Adrenal gland (tissue), 12 donors: ENCODE results near the gene DRC3. TPM values are rescaled to one million over a fixed set of nuclear protein-coding genes. Genes with fewer than 3 reads are reported as not detected.

ENCODE experiments used
- DNase-seq, 7 donors: peaks; one replicate each; pipeline ENCODE4 v3.0.0-alpha.2; 2019 to 2020
- H3K27ac ChIP-seq, 5 donors: fragments of 200-600 bp; sonication (generic) in 4 of 5; 1 replicate in 3 of 5; 2 replicates in 2 of 5; pipeline versions ENCODE4 v1.5.1 to v1.8.0; 2016 to 2020; ENCODE audit warnings: mild to moderate bottlenecking in 1 of 5
- H3K27me3 ChIP-seq: fragments of 200-600 bp; 2 replicates; pipeline ENCODE4 v1.8.0; 2021
- H3K36me3 ChIP-seq, 2 donors: fragments of 200-600 bp; replicated peaks in 1 of 2; 1 replicate in 1 of 2; 2 replicates in 1 of 2; pipeline versions ENCODE4 v1.5.1 to v1.8.0; 2018 to 2022
- H3K4me1 ChIP-seq, 2 donors: fragments of 200-600 bp; replicated peaks in 1 of 2; 1 replicate in 1 of 2; 2 replicates in 1 of 2; pipeline versions ENCODE4 v1.5.1 to v1.8.0; 2018 to 2021
- H3K4me3 ChIP-seq, 4 donors: fragments of 200-600 bp; sonication (generic) in 3 of 4; one replicate each; pipeline ENCODE4 v1.5.1; 2016 to 2018
- H3K9me3 ChIP-seq, 3 donors: fragments of 200-600 bp; sonication (generic) in 1 of 3; replicated peaks in 1 of 3; 1 replicate in 2 of 3; 2 replicates in 1 of 3; pipeline versions ENCODE4 v1.5.1 to v1.8.0; 2016 to 2021
- POLR2A ChIP-seq, 2 donors: fragments of 450-650 bp; IDR thresholded peaks; one replicate each; pipeline ENCODE4 v1.6.1; 2017; ENCODE audit warnings: antibody characterized with exemption in 2 of 2, mild to moderate bottlenecking in 2 of 2, moderate library complexity in 1 of 2
- WGBS, 4 donors: extraction: QIAGEN DNeasy Blood & Tissue Kit in 2 of 4; methylation state at CpG; one replicate each; pipeline versions ENCODE4 v1.1.5 to v1.1.7; 2013 to 2017; 5-methylcytosine and 5-hydroxymethylcytosine counted together
- intact Hi-C, 2 donors: fragments of 100-400 bp; cut with DNase I; formaldehyde crosslinking; loops; one replicate each; pipeline versions ENCODE4 v1.14.1 to v1.15.0; 2022 to 2023
- polyA plus RNA-seq, 3 donors: library from polyadenylated mRNA; stranded (reverse); fragments of 200-250 nt in 2 of 3; fragments of 350-450 nt in 1 of 3; fragmentation: Illumina TruSeq in 1 of 3; extraction: RNeasy Lipid Tissue Mini Kit (QIAGEN cat#74804) in 1 of 3; gene quantifications; one replicate each; pipeline ENCODE4 v1.2.3, GENCODE V29; 2013 to 2014
- total RNA-seq, 9 donors: library from RNA; depleted of rRNA in 4 of 9; stranded (reverse); fragments of >200 nt in 4 of 9; fragments of 120-200 nt in 1 of 9; fragmentation: NEBNext Ultra II Directional in 1 of 9; extraction: Animal tissue kit (Norgen Biotek cat#: 25700) in 1 of 9; gene quantifications; one replicate each; pipeline versions ENCODE4 v1.1.0 to v1.2.4, GENCODE V29; 2013 to 2023
- TF ChIP-seq, protein P1 (sequence below), 6 experiments: fragments of 450-650 bp in 4 of 6; fragments of 200-600 bp in 2 of 6; sonication (generic) in 1 of 6; IDR thresholded peaks; 1 replicate in 5 of 6; 2 replicates in 1 of 6; pipeline versions ENCODE4 v1.5.1 to v1.8.0; 2016 to 2021; ENCODE audit warnings: antibody characterized with exemption in 6 of 6, mild to moderate bottlenecking in 2 of 6, moderate library complexity in 1 of 6
- donor health status: healthy with polysubstance abuse.
- donor health status: Bipolar disorder and iron deficiency.
- donor health status: DM: yes; HTN: yes; CAD: no.
- donor health status: DM: no; HTN: no; CAD: no.
- donor health status: DM: no; HTN: no; CAD: no.
- donor health status: DM: yes; HTN: yes; CAD: no.

The DRC3 gene
- total and polyA plus RNA-seq, 12 donors, result 0.17 to 21.3 (median 3.6) TPM

DNA sequence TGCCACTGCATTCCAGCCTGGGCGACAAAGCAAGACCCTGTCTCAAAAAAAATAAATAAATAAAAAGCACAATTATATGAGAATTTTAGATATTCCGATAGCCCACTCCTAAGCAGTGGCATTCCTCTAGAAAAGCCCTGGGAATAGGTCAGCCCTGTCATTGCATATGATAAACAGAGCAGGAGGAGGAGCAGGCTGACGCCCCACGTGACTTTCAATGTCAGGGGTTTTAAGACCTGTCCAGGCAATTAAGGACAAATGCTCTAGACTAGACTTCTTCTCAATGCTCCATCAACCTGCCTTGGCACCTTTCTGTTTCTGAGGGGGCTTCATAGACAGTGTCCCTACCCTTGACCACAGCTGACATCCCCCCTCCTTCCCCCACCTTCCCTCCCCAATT, 8.0 kb upstream of the DRC3 start:
- Histone ChIP-seq H3K27ac (peak overlapping the region in 1 of 5 donors; percentile 23), H3K4me1 (peaks cover 21 to 52% of the 10 kb centered on the region in 2 donors), H3K9me3 (no peaks in the 10 kb centered on the region), H3K36me3 (no peaks in the 10 kb centered on the region), H3K27me3 (no peaks in the 10 kb centered on the region), H3K4me3 (no peak overlapping the region)
- peak in 4 of 7 donors; percentile 30 to 72 (median 48) for DNase-seq
- 35 to 58% (median 38%) methylated on average over 4 of the region's 4 CpGs for WGBS, 4 donors
- TF ChIP-seq, protein P1, sequence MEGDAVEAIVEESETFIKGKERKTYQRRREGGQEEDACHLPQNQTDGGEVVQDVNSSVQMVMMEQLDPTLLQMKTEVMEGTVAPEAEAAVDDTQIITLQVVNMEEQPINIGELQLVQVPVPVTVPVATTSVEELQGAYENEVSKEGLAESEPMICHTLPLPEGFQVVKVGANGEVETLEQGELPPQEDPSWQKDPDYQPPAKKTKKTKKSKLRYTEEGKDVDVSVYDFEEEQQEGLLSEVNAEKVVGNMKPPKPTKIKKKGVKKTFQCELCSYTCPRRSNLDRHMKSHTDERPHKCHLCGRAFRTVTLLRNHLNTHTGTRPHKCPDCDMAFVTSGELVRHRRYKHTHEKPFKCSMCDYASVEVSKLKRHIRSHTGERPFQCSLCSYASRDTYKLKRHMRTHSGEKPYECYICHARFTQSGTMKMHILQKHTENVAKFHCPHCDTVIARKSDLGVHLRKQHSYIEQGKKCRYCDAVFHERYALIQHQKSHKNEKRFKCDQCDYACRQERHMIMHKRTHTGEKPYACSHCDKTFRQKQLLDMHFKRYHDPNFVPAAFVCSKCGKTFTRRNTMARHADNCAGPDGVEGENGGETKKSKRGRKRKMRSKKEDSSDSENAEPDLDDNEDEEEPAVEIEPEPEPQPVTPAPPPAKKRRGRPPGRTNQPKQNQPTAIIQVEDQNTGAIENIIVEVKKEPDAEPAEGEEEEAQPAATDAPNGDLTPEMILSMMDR (IDR thresholded peaks at IDR 0.05), result no peak
- no peak for TF ChIP-seq POLR2A (IDR thresholded peaks at IDR 0.05)
- intact Hi-C loops, result no loop called here

DNA sequence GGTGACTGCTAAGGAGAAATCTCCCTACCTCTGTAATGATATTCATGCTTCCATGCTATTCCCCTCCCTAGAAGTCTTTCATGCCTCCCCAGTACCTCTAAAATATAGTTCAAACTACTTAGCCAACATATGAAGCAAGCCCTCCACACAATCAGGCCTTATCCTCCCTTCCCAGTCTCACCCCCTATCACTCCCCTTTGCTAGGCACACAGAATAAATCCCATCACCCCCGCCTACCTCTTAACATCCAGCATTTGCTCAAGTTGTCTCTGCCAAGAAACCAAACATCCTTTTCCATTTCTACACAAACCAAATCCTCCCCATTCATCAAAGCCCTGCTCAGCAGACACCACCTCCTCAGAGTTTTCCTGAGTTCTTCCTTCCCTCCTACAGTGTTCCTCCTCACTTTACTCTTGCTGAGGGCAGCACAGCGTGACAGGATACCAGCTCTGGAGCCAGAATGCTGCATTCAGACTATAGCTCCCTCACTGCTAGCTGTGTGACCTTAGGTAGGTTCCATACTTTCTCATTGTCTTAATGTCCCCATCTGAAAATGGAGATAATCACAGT, 7.4 kb upstream of the DRC3 start:
- 81 to 97% (median 95%) methylated on average over 2 of the region's 2 CpGs for WGBS, 4 donors
- H3K27me3 ChIP-seq, result no peaks in the 10 kb centered on the region
- peak overlapping the region in 1 of 5 donors; percentile 23 for H3K27ac ChIP-seq
- H3K36me3 ChIP-seq, result no peaks in the 10 kb centered on the region
- no peaks in the 10 kb centered on the region for H3K9me3 ChIP-seq
- intact Hi-C loops, result no loop called here
- TF ChIP-seq, protein P1 (IDR thresholded peaks at IDR 0.05), result no peak
- H3K4me3 ChIP-seq, result no peak overlapping the region
- H3K4me1 ChIP-seq, result peaks cover 15 to 50% of the 10 kb centered on the region in 2 donors
- DNase-seq, result no peak

DNA sequence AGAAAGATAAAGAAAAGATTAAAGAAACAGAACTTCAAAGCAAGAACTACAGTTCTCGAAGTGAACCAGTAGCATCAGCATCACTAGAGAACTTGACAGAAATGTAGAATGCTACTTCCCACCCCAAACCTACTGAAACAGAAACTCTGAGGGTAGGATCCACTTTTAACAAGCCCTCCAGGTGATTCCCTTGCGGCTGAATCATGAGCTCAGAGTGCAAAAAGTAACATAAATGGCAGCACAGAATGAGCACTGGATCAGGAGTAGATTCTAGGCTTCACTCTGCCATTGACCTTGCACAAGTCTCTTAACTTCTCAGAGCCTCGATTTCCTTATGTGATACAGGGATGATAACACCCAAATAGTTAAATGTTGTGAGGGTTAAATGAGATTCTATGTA, 6.3 kb upstream of the DRC3 start:
- no peak overlapping the region for H3K27ac ChIP-seq
- no peak for TF ChIP-seq POLR2A (IDR thresholded peaks at IDR 0.05)
- TF ChIP-seq, protein P1 (IDR thresholded peaks at IDR 0.05), result no peak
- no peaks in the 10 kb centered on the region for H3K9me3 ChIP-seq
- H3K27me3 ChIP-seq, result no peaks in the 10 kb centered on the region
- no peaks in the 10 kb centered on the region for H3K36me3 ChIP-seq
- WGBS, 4 donors, result 73 to 81% (median 77%) methylated on average over 3 of the region's 3 CpGs
- intact Hi-C loops, result no loop called here
- no peak overlapping the region for H3K4me3 ChIP-seq
- peaks cover 16 to 54% of the 10 kb centered on the region in 2 donors for H3K4me1 ChIP-seq
- DNase-seq, result no peak

DNA sequence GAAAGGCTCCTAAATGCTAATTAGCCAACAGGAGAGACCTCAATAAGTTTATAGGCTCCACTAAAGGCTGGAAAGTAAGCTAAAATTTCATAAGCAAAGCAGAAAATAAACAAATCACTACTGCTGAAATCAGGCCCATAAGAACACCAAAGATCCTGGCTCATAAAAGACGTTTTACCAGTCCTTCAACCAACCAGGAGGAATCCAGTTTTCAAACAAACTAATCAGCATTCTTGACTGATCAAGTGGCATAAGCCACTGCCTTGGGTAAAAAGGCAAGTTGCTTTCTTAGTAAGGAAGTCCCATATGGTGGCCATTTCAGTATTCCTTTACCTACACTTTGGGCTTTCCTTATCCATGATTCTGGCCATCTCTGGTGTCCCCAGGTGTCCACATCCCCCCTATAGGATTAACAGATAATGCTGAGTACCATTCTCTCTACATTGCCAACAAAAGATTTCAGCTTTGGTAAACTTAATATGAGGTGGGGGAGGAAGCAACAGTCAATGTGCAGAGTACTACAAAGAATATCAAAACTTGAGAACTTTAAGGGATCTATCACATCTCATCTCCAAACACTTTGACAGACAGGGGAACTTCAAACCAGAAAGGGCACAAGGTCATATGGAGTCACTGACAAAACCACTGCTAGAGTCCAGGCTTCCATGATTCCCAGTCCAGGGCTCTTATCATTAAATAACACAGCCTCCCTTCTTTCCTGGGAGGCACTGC, 1.8 kb upstream of the DRC3 start:
- DNase-seq, result no peak
- WGBS, 4 donors, result 19 to 43% (median 33%) methylated on average over 1 of the region's 1 CpG
- peak overlapping the region in 2 of 4 donors; percentile 66 to 75 for H3K4me3 ChIP-seq
- no peaks in the 10 kb centered on the region for H3K9me3 ChIP-seq
- no peaks in the 10 kb centered on the region for H3K27me3 ChIP-seq
- TF ChIP-seq POLR2A (IDR thresholded peaks at IDR 0.05), result no peak
- TF ChIP-seq, protein P1 (IDR thresholded peaks at IDR 0.05), result no peak
- H3K4me1 ChIP-seq, result peaks cover 15 to 40% of the 10 kb centered on the region in 2 donors
- no peaks in the 10 kb centered on the region for H3K36me3 ChIP-seq
- H3K27ac ChIP-seq, result peak overlapping the region in 4 of 5 donors; percentile 90 to 95 (median 92)
- intact Hi-C loops, result no loop called here
